GM21423 (cell line): ENCODE data around the gene PTPRM.

Source experiments
- ATAC-seq: cut with Tn5 transposase; IDR thresholded peaks from one replicate; pipeline ENCODE4 v1.9.1; 2021; ENCODE audit warnings: mild to moderate bottlenecking, moderate library complexity; ENCODE audit not compliant: unreplicated experiment

PTPRM gene

DNA sequence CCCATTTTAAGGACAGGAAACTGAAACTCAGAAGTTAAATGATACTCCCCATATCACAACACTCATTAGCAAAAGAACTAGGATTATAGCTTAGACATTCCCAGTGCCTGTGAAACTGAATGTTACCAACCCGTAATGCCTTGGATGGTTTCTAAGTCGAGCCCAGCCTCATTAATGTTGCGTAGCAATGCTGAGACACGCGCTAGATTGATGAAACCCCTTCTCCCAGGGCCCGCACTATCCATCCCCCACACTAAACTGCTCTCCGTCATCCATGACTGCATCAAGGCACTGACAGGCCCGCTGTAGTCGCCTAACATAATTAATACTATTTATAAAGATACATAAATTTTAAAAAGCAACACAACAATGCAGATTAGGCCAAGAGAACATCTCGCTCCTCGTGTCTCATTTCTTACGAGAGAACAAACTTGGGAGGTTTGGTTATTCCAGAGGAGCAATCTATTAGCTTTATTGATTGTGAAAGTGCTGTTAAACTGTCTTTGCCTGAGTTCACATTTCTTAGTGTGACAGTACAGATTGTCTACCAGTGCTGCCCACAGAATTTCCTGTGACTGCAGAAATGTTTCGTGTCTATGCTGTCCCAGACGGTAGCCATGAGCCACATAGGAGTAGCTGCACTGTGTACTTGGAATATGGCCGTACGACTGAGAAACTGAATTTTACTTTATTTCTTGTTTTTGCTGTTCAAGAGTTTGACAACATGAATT, 729.9 kb downstream of the PTPRM start:
- ATAC-seq: no peak

GRCh38 chr18:8298186-8298585, 731.1 kb downstream of the PTPRM start:
- ATAC-seq: no peak

DNA sequence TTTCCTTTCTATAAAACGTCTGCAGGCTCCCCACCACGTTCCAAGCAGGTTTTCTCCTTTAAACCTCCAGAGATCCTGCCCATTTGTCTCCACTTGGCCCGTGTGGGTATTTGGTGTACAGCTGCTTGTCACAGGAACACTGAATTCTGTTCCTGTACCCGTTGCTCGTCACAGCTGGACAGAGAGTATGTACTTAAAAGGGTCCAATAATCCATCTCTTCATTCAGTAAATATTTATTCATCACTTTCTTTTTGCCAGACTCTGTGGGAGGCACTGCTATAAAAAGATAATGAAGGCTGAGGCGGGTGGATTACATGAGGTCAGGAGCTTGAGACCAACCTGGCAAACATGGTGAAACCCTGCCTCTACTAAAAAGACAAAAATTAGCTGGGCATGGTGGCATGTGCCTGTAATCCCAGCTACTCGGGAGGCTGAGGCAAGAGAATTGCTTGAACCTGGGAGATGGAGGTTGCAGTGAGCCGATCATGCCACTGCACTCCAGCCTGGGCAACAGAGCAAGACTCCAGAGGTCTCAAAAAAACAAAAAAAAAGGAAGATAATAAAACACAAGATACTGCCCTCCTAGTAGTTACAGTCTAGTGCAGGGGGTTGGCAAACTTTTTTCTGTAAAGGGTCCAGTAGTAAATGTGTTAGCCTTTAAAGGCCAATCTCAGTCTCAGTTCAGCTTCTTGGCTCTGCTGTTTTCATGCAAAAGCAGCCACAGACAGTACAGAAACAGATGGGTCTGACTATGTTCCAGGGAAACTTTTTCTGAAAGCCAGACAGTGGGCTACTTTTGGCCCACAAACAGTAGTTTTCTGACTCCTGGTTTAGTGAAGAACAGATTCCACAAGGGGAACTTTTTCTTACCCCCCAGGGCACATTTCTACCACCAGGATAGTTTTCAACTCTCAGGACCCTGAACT, 732.2 kb downstream of the PTPRM start:
- ATAC-seq: no peak

GRCh38 chr18:8300751-8301410, 733.8 kb downstream of the PTPRM start:
- no peak for ATAC-seq

- ATAC-seq: no peak
Measured at GRCh38 chr18:8301427-8302172, 734.5 kb downstream of the PTPRM start.

- ATAC-seq: no peak
Measured at GRCh38 chr18:8303151-8303755, 736.1 kb downstream of the PTPRM start.

GRCh38 chr18:8307960-8308359, 740.8 kb downstream of the PTPRM start:
- ATAC-seq: no peak

- ATAC-seq: no peak
Measured at GRCh38 chr18:8313043-8313442, 745.9 kb downstream of the PTPRM start.

GRCh38 chr18:8314124-8314523, 747.0 kb downstream of the PTPRM start:
- no peak for ATAC-seq

DNA sequence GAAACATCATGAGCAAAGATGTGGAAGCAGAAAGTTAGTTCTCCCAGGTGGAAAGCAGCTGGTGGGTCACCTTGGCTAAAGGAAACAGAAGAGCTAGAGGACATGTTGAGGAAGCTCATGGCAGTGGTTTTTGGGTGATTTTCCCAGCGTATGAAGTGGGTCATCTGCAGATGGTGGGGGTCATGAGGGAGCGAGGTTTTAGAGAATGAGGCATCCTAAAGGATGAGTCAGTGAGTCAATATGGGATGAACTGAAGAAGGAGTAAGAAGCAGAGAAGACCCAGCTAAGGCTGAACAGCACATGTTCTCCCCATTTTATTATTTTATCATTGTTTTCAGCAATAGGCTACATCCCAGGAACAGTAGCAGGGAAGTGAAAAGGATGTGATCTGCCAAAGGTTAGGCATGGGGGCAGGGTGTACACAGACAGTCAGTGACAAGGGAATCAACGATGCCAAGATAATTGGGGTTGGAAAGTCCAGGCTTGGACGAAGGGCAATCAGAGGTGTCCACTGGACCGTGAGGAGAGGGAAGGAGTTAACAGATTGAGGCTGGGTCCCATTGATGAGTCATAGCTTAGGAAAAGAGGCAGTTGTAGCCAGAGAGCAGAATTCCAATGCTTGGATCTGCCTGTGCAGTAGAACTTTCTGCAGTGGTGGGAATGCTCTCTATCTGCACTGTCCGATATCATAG, 752.8 kb downstream of the PTPRM start:
- ATAC-seq: no peak

- no peak for ATAC-seq
Measured at GRCh38 chr18:8322486-8322885, 755.4 kb downstream of the PTPRM start.

- ATAC-seq: no peak
Measured at GRCh38 chr18:8324343-8325065, 757.4 kb downstream of the PTPRM start.

GRCh38 chr18:8326763-8327394, 759.8 kb downstream of the PTPRM start:
- no peak for ATAC-seq

- ATAC-seq: no peak
Measured at GRCh38 chr18:8328126-8328525, 761.0 kb downstream of the PTPRM start.

- ATAC-seq: no peak
Measured at GRCh38 chr18:8329186-8329771, 762.2 kb downstream of the PTPRM start.

DNA sequence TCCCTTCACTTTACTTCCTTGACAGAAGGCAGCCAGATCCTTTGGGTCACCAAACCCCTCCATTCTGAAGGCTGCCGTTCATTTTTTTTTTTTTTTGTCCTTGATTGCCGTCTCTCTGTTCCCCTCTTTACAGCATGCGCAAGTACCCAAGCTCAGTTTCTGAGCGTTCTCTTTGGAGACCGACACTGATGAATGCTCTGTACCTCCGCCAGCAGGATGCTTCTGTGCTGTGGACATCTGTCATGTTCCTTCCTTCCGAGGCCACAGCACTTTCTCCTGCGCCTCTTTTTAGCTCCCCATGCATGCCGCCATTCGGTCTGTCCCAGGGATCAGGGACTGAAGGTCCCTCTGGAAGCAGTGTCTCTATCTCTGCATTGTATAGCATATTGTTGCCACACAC, 763.5 kb downstream of the PTPRM start:
- ATAC-seq: no peak

- no peak for ATAC-seq
Measured at GRCh38 chr18:8332286-8332685, 765.2 kb downstream of the PTPRM start.

- no peak for ATAC-seq
Measured at GRCh38 chr18:8333961-8334360, 766.8 kb downstream of the PTPRM start.
